Measurements from ENCODE around the gene ARHGEF28.
A peak's percentile ranks its signal among the peaks of the same experiment; 100 is the strongest.

ARHGEF28 gene

DNA sequence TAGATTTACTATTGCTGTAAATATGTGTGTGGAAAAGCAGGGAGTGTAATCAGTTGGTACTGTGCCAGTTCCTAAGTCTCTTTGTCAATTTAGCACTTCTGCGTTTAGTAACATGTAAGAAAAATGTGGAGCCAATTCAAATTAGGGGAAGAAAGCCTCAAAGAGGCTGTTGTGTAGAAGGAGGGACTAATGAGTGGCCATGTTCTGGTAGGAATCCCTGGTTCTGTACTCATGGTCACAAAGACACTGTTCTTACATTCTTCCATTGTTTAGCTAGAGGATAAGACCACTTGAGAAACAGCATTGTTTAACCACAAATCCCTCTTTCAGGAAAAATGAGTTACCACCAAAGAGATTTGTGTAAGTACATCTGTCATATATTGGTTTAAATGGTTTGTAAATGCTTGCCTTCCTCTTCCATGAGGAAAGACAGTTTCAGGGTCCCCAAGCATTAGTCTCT lies 14.9 kb downstream of the ARHGEF28 start:
- no peak for DNase-seq
- no peaks in the 10 kb centered on the region for H3K36me3 ChIP-seq
- peak overlapping the region; percentile 66 for H3K27ac ChIP-seq
- H3K27me3 ChIP-seq (ENCODE audit: insufficient read depth, low read depth, severe bottlenecking) = no peaks in the 10 kb centered on the region
- no peaks in the 10 kb centered on the region for H3K9me3 ChIP-seq (ENCODE audit: severe bottlenecking)
- H3K4me3 ChIP-seq (ENCODE audit: low read depth, low read length) = no peak overlapping the region
- TF ChIP-seq, protein P1, sequence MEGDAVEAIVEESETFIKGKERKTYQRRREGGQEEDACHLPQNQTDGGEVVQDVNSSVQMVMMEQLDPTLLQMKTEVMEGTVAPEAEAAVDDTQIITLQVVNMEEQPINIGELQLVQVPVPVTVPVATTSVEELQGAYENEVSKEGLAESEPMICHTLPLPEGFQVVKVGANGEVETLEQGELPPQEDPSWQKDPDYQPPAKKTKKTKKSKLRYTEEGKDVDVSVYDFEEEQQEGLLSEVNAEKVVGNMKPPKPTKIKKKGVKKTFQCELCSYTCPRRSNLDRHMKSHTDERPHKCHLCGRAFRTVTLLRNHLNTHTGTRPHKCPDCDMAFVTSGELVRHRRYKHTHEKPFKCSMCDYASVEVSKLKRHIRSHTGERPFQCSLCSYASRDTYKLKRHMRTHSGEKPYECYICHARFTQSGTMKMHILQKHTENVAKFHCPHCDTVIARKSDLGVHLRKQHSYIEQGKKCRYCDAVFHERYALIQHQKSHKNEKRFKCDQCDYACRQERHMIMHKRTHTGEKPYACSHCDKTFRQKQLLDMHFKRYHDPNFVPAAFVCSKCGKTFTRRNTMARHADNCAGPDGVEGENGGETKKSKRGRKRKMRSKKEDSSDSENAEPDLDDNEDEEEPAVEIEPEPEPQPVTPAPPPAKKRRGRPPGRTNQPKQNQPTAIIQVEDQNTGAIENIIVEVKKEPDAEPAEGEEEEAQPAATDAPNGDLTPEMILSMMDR (IDR thresholded peaks at IDR 0.05; ENCODE audit: low read depth, low read length) = no peak

DNA sequence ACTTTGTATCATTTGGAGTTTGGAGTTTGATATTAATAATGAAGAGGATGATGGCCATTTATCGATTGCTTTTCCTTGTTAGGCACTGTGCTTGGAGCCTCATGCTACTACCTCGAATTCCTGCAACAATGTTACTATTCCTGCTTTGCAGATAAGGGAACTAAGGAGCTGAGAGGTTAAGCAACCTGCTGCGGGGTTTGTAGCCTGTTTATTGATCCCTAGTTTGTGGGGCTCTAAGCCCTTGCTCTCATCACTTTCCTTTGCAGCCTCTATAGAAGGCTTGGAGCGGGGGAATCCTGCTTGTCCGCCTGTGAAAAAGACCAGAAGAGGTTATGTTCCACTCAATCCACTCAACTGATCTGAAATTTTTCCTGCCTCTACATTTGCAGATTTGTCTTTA lies 15.8 kb downstream of the ARHGEF28 start:
- TF ChIP-seq, protein P1 (IDR thresholded peaks at IDR 0.05; ENCODE audit: low read depth, low read length) = no peak
- no peaks in the 10 kb centered on the region for H3K9me3 ChIP-seq (ENCODE audit: severe bottlenecking)
- H3K27ac ChIP-seq = peak overlapping the region; percentile 66
- H3K27me3 ChIP-seq (ENCODE audit: insufficient read depth, low read depth, severe bottlenecking) = no peaks in the 10 kb centered on the region
- H3K36me3 ChIP-seq = no peaks in the 10 kb centered on the region
- no peak overlapping the region for H3K4me3 ChIP-seq (ENCODE audit: low read depth, low read length)
- peak; percentile 29 for DNase-seq

DNA sequence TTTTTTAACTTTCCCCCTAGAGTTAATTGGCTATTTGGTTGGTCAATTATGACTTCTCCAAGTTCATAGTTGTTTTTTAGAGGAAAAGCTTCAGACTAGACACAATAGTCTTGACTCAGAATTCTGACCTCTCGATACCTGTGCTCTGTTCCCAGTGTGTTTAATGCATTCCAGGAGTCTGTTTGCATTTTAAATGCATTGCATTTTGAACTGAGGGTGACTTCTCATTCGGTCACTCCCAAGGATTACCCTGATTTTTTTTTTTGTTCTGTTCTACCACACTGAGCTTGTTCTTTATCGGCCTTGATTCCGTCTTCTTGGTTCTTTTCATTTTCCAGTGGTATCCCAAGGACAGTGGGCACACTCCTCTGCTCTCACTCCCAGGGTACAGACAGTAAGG lies 16.3 kb downstream of the ARHGEF28 start:
- Histone ChIP-seq H3K36me3 (no peaks in the 10 kb centered on the region), H3K27ac (peak overlapping the region; percentile 66; the same call in 1 of the 2 replicates), H3K4me3 (ENCODE audit: low read depth, low read length) (no peak overlapping the region), H3K27me3 (ENCODE audit: insufficient read depth, low read depth, severe bottlenecking) (no peaks in the 10 kb centered on the region), H3K9me3 (ENCODE audit: severe bottlenecking) (no peaks in the 10 kb centered on the region)
- no peak for DNase-seq
- TF ChIP-seq, protein P1 (IDR thresholded peaks at IDR 0.05; ENCODE audit: low read depth, low read length) = no peak

DNA sequence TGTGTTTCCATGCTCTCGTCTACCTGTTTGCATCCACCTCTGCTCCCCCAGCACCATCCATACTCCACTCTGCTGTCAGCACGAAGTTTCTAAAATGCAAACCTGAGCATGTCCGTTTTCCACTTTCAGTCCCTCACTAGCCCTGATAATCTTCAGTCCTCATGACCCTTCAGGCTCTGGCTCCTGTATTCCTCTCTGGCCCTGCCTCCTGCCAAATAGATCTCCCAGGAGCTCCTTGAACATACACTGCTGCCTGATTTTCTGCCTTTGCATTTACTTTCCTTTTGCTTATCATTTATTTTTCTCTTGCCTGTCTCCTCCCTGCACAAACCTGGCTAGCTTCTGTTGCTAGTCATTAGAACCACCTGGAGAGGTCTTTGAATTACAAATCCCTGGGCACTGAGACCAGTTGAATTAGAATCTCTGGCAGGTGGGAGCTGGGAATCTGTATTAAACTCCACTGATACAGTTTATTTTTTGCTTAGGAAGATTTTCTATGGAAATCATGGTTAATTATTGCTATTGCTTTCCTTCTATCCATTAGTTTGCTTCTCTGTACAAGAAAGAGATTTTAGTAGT lies 18.5 kb downstream of the ARHGEF28 start:
- Histone ChIP-seq H3K27ac (peak overlapping the region; percentile 35), H3K36me3 (no peaks in the 10 kb centered on the region), H3K27me3 (ENCODE audit: insufficient read depth, low read depth, severe bottlenecking) (no peaks in the 10 kb centered on the region), H3K4me3 (ENCODE audit: low read depth, low read length) (no peak overlapping the region), H3K9me3 (ENCODE audit: severe bottlenecking) (no peaks in the 10 kb centered on the region)
- no peak for DNase-seq
- TF ChIP-seq, protein P1 (IDR thresholded peaks at IDR 0.05; ENCODE audit: low read depth, low read length) = no peak

DNA sequence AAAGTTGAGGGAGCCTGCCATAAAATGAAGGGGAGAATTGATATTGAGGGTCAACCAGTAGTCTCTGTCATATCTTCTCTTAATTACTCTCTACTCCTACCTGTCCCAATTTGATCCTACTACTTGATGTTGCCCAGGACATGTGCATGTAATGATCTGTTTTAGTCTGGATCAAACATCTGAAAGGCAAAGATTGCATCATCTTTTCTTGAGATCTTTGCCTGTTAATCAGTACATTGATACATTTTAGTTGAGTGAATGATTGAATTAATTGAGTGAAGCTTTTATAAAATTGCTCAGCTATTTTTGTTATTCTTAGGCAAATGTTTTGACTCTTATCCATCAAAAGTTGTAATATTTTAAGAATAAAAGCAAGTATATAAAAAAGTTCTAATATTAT lies 21.7 kb downstream of the ARHGEF28 start:
- Histone ChIP-seq H3K4me3 (ENCODE audit: low read depth, low read length) (no peak overlapping the region), H3K27ac (no peak overlapping the region), H3K36me3 (no peaks in the 10 kb centered on the region), H3K9me3 (ENCODE audit: severe bottlenecking) (no peaks in the 10 kb centered on the region), H3K27me3 (ENCODE audit: insufficient read depth, low read depth, severe bottlenecking) (no peaks in the 10 kb centered on the region)
- TF ChIP-seq, protein P1 (IDR thresholded peaks at IDR 0.05; ENCODE audit: low read depth, low read length) = no peak
- no peak for DNase-seq

DNA sequence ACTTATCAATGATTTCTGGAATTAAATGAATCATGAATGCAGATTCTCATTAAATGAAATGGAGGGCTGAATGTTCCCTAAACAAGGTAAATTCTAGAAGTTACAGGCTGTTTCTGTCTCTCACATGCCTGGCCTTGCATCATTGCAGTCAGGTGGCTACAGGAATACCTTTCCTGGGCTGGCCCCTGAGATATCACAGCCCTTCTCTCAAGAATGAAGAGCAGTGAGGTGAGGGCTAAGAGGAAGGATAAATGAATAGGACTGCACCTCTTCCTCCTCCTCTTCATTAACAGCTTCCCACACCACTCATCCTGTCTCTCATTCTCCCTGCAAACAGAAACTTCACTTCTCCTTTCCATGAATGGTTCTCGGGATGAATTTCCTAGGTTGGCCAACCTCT lies 22.5 kb downstream of the ARHGEF28 start:
- TF ChIP-seq, protein P1 (IDR thresholded peaks at IDR 0.05; ENCODE audit: low read depth, low read length) = no peak
- no peaks in the 10 kb centered on the region for H3K9me3 ChIP-seq (ENCODE audit: severe bottlenecking)

More for the DNA sequence above, 22.5 kb downstream of the ARHGEF28 start:
- Histone ChIP-seq H3K27me3 (ENCODE audit: insufficient read depth, low read depth, severe bottlenecking) (no peaks in the 10 kb centered on the region), H3K36me3 (no peaks in the 10 kb centered on the region), H3K4me3 (ENCODE audit: low read depth, low read length) (no peak overlapping the region), H3K27ac (no peak overlapping the region)
- no peak for DNase-seq
